HG02759 (cell line): ENCODE results near the gene EYS.

Experiments used
- ATAC-seq: cut with Tn5 transposase; IDR thresholded peaks from one replicate; pipeline ENCODE4 v1.9.1; 2021; ENCODE audit warnings: mild to moderate bottlenecking, moderate library complexity; ENCODE audit not compliant: unreplicated experiment

Gene EYS

GRCh38 chr6:63671098-63671754 lies 2035.8 kb downstream of the EYS start:
- no peak for ATAC-seq
